Keratinocyte (primary cell): Measurements from ENCODE around the gene NOSIP. TPM values are rescaled to one million over a fixed set of nuclear protein-coding genes. Genes with fewer than 3 reads are reported as not detected.

Experiments used
- DNase-seq: peaks from one replicate; pipeline ENCODE4 v3.0.0-alpha.2; 2011; ENCODE audit warnings: low read depth, missing footprints, low spot score
- FAIRE-seq: peaks from 2 replicates; lab custom pipeline; 2011; peaks lifted over from hg19 to GRCh38; lab: Jason Lieb, UNC
- H2AFZ ChIP-seq: 2 replicates; pipeline ENCODE4 v1.6.0; 2012; ENCODE audit warnings: low read length, control low read depth, inconsistent platforms; ENCODE audit not compliant: control insufficient read depth
- H3K27ac ChIP-seq: 2 replicates; pipeline ENCODE4 v1.5.1; 2011; ENCODE audit warnings: low read length; ENCODE audit not compliant: control insufficient read depth, insufficient read depth
- H3K27me3 ChIP-seq: 3 replicates; pipeline ENCODE4 v1.6.0; 2011; ENCODE audit warnings: low read length; ENCODE audit not compliant: control insufficient read depth, insufficient read depth; ENCODE audit errors: extremely low read depth
- H3K36me3 ChIP-seq, 2 experiments: 2 replicates in 1 of 2; 3 replicates in 1 of 2; pipeline ENCODE4 v1.5.1; 2011; ENCODE audit warnings: low read length in 2 of 2, mild to moderate bottlenecking in 1 of 2; ENCODE audit not compliant: control insufficient read depth in 2 of 2, insufficient read depth in 2 of 2; ENCODE audit errors: extremely low read depth in 1 of 2
- H3K4me1 ChIP-seq: 3 replicates; pipeline ENCODE4 v1.5.1; 2011; ENCODE audit warnings: low read length; ENCODE audit not compliant: control insufficient read depth, insufficient read depth; ENCODE audit errors: extremely low read depth
- H3K4me2 ChIP-seq: 3 replicates; pipeline ENCODE4 v1.6.0; 2011; ENCODE audit warnings: low read depth, low read length; ENCODE audit not compliant: control insufficient read depth, insufficient read depth; ENCODE audit errors: extremely low read depth
- H3K4me3 ChIP-seq, 3 experiments: fragments of 200-600 bp in 1 of 3; sonication (generic) in 1 of 3; 2 replicates in 2 of 3; 3 replicates in 1 of 3; pipeline ENCODE4 v1.5.1; 2011 to 2016; ENCODE audit warnings: low read length in 3 of 3, mild to moderate bottlenecking in 3 of 3, control low read depth in 2 of 3, inconsistent platforms in 1 of 3, low read depth in 1 of 3, mixed read lengths in 1 of 3, mixed run types in 1 of 3, moderate library complexity in 1 of 3; ENCODE audit not compliant: control insufficient read depth in 2 of 3, insufficient read depth in 2 of 3; ENCODE audit errors: extremely low read depth in 1 of 3
- H3K79me2 ChIP-seq: 2 replicates; pipeline ENCODE4 v1.6.0; 2012; ENCODE audit warnings: low read length; ENCODE audit not compliant: control insufficient read depth, insufficient read depth
- H3K9ac ChIP-seq: 3 replicates; pipeline ENCODE4 v1.6.0; 2011; ENCODE audit warnings: low read length; ENCODE audit not compliant: control insufficient read depth, insufficient read depth; ENCODE audit errors: extremely low read depth
- H3K9me1 ChIP-seq: 3 replicates; pipeline ENCODE4 v1.6.0; 2011; ENCODE audit warnings: low read length; ENCODE audit not compliant: control insufficient read depth, insufficient read depth; ENCODE audit errors: extremely low read depth
- H3K9me3 ChIP-seq: 2 replicates; pipeline ENCODE4 v1.5.1; 2012; ENCODE audit warnings: low read depth, low read length; ENCODE audit not compliant: control insufficient read depth
- H4K20me1 ChIP-seq: 3 replicates; pipeline ENCODE4 v1.6.0; 2011; ENCODE audit warnings: low read length; ENCODE audit not compliant: control insufficient read depth, insufficient read depth; ENCODE audit errors: extremely low read depth
- CTCF ChIP-seq, 3 experiments: IDR thresholded peaks in 1 of 3; conservative IDR thresholded peaks in 1 of 3; optimal IDR thresholded peaks in 1 of 3; 2 replicates in 2 of 3; 3 replicates in 1 of 3; pipeline versions ENCODE3 to v1.5.1; 2011; ENCODE audit warnings: low read length in 3 of 3, mild to moderate bottlenecking in 3 of 3, moderate library complexity in 2 of 3, control low read depth in 1 of 3, inconsistent platforms in 1 of 3; ENCODE audit not compliant: insufficient read depth in 2 of 3; ENCODE audit errors: extremely low read depth in 1 of 3
- EZH2 ChIP-seq: IDR thresholded peaks from one replicate; pipeline ENCODE4 v1.6.1; 2012; ENCODE audit warnings: inconsistent platforms, mild to moderate bottlenecking, low read length, moderate library complexity
- dilution Hi-C: fragments of 300-500 bp; cut with MboI; formaldehyde crosslinking; loops from one replicate; pipeline ENCODE4 v1.7.0; 2020; ENCODE audit warnings: low sequenced_read_pairs; ENCODE audit not compliant: extremely low pct_ligation_motif_present
- polyA plus RNA-seq, 5 experiments: library from polyadenylated mRNA; depleted of rRNA in 3 of 5; stranded (reverse) in 3 of 5; stranded (forward) in 1 of 5; unstranded in 1 of 5; fragments of >200 nt; gene quantifications; 1 replicate in 1 of 5; 2 replicates in 3 of 5; 3 replicates in 1 of 5; pipeline versions ENCODE4 v1.2.1 to v1.2.3, GENCODE V29; 2011 to 2012; ENCODE audit warnings: missing spikeins in 2 of 5, low read depth in 1 of 5, low replicate concordance in 1 of 5

The NOSIP gene
- polyA plus RNA-seq, 1 donor (not counting 4 experiments of a cell fraction or from before 2014, with no cell fraction given) = 36.6 TPM

GRCh38 chr19:49546825-49547565, 33.4 kb downstream of the NOSIP start:
- dilution Hi-C loops = no loop called here
- Histone ChIP-seq H3K4me3 (no peak overlapping the region), H3K4me2 (peak overlapping the region; percentile 11), H3K27me3 (no peaks in the 10 kb centered on the region), H3K4me1 (peaks cover 4% of the 10 kb centered on the region), H4K20me1 (no peaks in the 10 kb centered on the region), H3K9me1 (no peaks in the 10 kb centered on the region), H3K27ac (no peak overlapping the region), H3K36me3 (no peaks in the 10 kb centered on the region), H3K9ac (no peak overlapping the region), H3K79me2 (no peaks in the 10 kb centered on the region), H3K9me3 (no peaks in the 10 kb centered on the region), H2AFZ (no peak overlapping the region)
- no peak for TF ChIP-seq EZH2
- peak; percentile 64 to 83 (median 79) for TF ChIP-seq CTCF (optimal IDR thresholded peaks at IDR 0.05 in 1 of 3, IDR thresholded peaks at IDR 0.05 in 1 of 3, conservative IDR thresholded peaks at IDR 0.05 in 1 of 3; ENCODE audit: extremely low read depth in 1 of 3, insufficient read depth in 2 of 3, low read length in 3 of 3)
- DNase-seq (no peak), FAIRE-seq (peak; percentile 72)

- H4K20me1 ChIP-seq = no peaks in the 10 kb centered on the region
- H3K27me3 ChIP-seq = no peaks in the 10 kb centered on the region
- no peak overlapping the region for H3K4me2 ChIP-seq
- no peaks in the 10 kb centered on the region for H3K36me3 ChIP-seq
- no peak overlapping the region for H3K4me3 ChIP-seq
- H3K9ac ChIP-seq = no peak overlapping the region
- DNase-seq (no peak), FAIRE-seq (no peak)
- H2AFZ ChIP-seq = no peak overlapping the region
- no peak overlapping the region for H3K27ac ChIP-seq
- H3K79me2 ChIP-seq = no peaks in the 10 kb centered on the region
- TF ChIP-seq EZH2 = no peak
- no peak for TF ChIP-seq CTCF (optimal IDR thresholded peaks at IDR 0.05 in 1 of 3, IDR thresholded peaks at IDR 0.05 in 1 of 3, conservative IDR thresholded peaks at IDR 0.05 in 1 of 3; ENCODE audit: extremely low read depth in 1 of 3, insufficient read depth in 2 of 3, low read length in 3 of 3)
- no peaks in the 10 kb centered on the region for H3K9me1 ChIP-seq
- H3K9me3 ChIP-seq = no peaks in the 10 kb centered on the region
- dilution Hi-C loops = no loop called here
- peaks cover 4% of the 10 kb centered on the region for H3K4me1 ChIP-seq
Observed at GRCh38 chr19:49544154-49544553, 36.2 kb downstream of the NOSIP start.
